HEK293 (cell line): ENCODE data around the gene CTNNBL1.

Experiments
- YY1 ChIP-seq: fragments of 450-650 bp; formaldehyde crosslinking; IDR thresholded peaks from 2 replicates; pipeline ENCODE4 v1.5.1; 2018; ENCODE audit warnings: missing biosample characterization, missing genetic modification characterization
- ZBTB8A ChIP-seq: fragments of 450-650 bp; formaldehyde crosslinking; IDR thresholded peaks from 2 replicates; pipeline ENCODE4 v1.5.1; 2016; ENCODE audit warnings: missing biosample characterization, missing genetic modification characterization
- ZNF140 ChIP-seq: fragments of 450-650 bp; formaldehyde crosslinking; IDR thresholded peaks from 2 replicates; pipeline ENCODE4 v1.5.1; 2016; ENCODE audit warnings: missing biosample characterization, missing genetic modification characterization
- ZNF670 ChIP-seq: fragments of 450-650 bp; formaldehyde crosslinking; IDR thresholded peaks from 2 replicates; pipeline ENCODE4 v1.5.1; 2016; ENCODE audit warnings: missing biosample characterization, missing genetic modification characterization, low read depth
- ZNF785 ChIP-seq: fragments of 450-650 bp; formaldehyde crosslinking; IDR thresholded peaks from 2 replicates; pipeline ENCODE4 v1.5.1; 2016; ENCODE audit warnings: missing biosample characterization, missing genetic modification characterization
- TF ChIP-seq, protein P1 (sequence below): fragments of 450-650 bp; formaldehyde crosslinking; IDR thresholded peaks from 2 replicates; pipeline ENCODE4 v1.5.1; 2016; ENCODE audit warnings: missing biosample characterization, missing genetic modification characterization, borderline replicate concordance
- TF ChIP-seq, protein P2 (sequence below): fragments of 450-650 bp; formaldehyde crosslinking; IDR thresholded peaks from 2 replicates; pipeline ENCODE4 v1.5.1; 2016; ENCODE audit warnings: missing biosample characterization, missing genetic modification characterization
- TF ChIP-seq, protein P3 (sequence below): fragments of 450-650 bp; formaldehyde crosslinking; IDR thresholded peaks from 2 replicates; pipeline ENCODE4; 2016; ENCODE audit warnings: missing biosample characterization, missing genetic modification characterization
- TF ChIP-seq, protein P4 (sequence below): fragments of 450-650 bp; formaldehyde crosslinking; IDR thresholded peaks from 2 replicates; pipeline ENCODE4 v1.5.1; 2016; ENCODE audit warnings: missing biosample characterization, missing genetic modification characterization
- TF ChIP-seq, protein P5 (sequence below): fragments of 450-650 bp; formaldehyde crosslinking; IDR thresholded peaks from 2 replicates; pipeline ENCODE4 v1.5.1; 2016; ENCODE audit warnings: missing biosample characterization, missing genetic modification characterization, low read depth
- TF ChIP-seq, protein P6 (sequence below): fragments of 450-650 bp; formaldehyde crosslinking; IDR thresholded peaks from 2 replicates; pipeline ENCODE4 v1.5.1; 2017; ENCODE audit warnings: missing biosample characterization, mild to moderate bottlenecking, missing genetic modification characterization, moderate library complexity
- TF ChIP-seq, protein P7 (sequence below): fragments of 450-650 bp; formaldehyde crosslinking; IDR thresholded peaks from 2 replicates; pipeline ENCODE4 v1.5.1; 2016; ENCODE audit warnings: missing biosample characterization, missing genetic modification characterization

DNA sequence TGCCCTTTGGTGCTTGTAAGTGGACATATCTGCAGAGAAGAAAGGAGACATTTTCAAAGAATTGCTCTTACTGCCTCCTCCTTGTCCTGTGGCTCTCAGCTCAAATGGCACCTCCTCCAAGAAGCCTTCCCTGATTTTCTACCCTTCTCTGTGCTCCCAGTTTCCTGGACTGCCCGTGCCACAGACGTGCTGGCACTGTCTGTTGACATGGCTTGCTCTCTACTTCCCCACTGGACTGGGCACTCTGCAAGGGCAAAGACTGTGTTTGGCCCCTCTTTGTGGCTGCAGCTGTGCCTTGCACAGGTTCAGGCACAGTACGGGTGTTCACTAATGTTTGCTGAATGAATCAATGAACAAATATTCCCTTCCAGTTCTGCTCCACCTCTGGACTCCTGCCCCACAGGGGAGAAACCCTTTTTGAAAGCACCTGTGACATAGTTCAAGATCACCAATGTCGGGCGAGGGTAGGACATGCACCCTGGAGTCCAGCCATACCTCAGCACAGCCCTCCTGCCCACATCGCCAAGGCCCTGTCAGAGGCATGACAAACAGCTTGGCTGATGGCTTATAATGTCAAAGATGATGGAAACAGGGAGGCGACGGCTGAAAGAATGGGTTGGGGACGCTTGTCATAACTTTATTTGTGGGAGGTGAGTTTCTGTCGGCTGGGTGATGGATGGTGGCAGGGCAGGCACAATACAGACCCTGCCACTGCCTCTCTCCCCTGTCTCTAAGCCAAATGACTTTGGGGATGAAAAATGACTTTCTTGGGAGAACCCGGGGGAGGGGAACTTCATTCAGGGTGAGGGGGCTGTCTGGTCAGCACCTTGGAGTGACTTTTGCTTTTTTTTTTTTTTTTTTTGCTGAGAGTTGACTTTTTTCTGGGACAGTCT is 15.6 kb upstream of the CTNNBL1 start:
- TF ChIP-seq, protein P1, sequence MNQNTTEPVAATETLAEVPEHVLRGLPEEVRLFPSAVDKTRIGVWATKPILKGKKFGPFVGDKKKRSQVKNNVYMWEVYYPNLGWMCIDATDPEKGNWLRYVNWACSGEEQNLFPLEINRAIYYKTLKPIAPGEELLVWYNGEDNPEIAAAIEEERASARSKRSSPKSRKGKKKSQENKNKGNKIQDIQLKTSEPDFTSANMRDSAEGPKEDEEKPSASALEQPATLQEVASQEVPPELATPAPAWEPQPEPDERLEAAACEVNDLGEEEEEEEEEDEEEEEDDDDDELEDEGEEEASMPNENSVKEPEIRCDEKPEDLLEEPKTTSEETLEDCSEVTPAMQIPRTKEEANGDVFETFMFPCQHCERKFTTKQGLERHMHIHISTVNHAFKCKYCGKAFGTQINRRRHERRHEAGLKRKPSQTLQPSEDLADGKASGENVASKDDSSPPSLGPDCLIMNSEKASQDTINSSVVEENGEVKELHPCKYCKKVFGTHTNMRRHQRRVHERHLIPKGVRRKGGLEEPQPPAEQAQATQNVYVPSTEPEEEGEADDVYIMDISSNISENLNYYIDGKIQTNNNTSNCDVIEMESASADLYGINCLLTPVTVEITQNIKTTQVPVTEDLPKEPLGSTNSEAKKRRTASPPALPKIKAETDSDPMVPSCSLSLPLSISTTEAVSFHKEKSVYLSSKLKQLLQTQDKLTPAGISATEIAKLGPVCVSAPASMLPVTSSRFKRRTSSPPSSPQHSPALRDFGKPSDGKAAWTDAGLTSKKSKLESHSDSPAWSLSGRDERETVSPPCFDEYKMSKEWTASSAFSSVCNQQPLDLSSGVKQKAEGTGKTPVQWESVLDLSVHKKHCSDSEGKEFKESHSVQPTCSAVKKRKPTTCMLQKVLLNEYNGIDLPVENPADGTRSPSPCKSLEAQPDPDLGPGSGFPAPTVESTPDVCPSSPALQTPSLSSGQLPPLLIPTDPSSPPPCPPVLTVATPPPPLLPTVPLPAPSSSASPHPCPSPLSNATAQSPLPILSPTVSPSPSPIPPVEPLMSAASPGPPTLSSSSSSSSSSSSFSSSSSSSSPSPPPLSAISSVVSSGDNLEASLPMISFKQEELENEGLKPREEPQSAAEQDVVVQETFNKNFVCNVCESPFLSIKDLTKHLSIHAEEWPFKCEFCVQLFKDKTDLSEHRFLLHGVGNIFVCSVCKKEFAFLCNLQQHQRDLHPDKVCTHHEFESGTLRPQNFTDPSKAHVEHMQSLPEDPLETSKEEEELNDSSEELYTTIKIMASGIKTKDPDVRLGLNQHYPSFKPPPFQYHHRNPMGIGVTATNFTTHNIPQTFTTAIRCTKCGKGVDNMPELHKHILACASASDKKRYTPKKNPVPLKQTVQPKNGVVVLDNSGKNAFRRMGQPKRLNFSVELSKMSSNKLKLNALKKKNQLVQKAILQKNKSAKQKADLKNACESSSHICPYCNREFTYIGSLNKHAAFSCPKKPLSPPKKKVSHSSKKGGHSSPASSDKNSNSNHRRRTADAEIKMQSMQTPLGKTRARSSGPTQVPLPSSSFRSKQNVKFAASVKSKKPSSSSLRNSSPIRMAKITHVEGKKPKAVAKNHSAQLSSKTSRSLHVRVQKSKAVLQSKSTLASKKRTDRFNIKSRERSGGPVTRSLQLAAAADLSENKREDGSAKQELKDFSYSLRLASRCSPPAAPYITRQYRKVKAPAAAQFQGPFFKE: no peak
- TF ChIP-seq, protein P2, sequence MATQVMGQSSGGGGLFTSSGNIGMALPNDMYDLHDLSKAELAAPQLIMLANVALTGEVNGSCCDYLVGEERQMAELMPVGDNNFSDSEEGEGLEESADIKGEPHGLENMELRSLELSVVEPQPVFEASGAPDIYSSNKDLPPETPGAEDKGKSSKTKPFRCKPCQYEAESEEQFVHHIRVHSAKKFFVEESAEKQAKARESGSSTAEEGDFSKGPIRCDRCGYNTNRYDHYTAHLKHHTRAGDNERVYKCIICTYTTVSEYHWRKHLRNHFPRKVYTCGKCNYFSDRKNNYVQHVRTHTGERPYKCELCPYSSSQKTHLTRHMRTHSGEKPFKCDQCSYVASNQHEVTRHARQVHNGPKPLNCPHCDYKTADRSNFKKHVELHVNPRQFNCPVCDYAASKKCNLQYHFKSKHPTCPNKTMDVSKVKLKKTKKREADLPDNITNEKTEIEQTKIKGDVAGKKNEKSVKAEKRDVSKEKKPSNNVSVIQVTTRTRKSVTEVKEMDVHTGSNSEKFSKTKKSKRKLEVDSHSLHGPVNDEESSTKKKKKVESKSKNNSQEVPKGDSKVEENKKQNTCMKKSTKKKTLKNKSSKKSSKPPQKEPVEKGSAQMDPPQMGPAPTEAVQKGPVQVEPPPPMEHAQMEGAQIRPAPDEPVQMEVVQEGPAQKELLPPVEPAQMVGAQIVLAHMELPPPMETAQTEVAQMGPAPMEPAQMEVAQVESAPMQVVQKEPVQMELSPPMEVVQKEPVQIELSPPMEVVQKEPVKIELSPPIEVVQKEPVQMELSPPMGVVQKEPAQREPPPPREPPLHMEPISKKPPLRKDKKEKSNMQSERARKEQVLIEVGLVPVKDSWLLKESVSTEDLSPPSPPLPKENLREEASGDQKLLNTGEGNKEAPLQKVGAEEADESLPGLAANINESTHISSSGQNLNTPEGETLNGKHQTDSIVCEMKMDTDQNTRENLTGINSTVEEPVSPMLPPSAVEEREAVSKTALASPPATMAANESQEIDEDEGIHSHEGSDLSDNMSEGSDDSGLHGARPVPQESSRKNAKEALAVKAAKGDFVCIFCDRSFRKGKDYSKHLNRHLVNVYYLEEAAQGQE: no peak
- TF ChIP-seq ZNF140 (tag by site-specific recombination): no peak
- TF ChIP-seq, protein P3, sequence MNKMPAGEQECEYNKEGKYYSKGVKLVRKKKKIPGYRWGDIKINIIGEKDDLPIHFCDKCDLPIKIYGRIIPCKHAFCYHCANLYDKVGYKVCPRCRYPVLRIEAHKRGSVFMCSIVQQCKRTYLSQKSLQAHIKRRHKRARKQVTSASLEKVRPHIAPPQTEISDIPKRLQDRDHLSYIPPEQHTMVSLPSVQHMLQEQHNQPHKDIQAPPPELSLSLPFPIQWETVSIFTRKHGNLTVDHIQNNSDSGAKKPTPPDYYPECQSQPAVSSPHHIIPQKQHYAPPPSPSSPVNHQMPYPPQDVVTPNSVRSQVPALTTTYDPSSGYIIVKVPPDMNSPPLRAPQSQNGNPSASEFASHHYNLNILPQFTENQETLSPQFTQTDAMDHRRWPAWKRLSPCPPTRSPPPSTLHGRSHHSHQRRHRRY (tag by site-specific recombination): no peak
- TF ChIP-seq, protein P4, sequence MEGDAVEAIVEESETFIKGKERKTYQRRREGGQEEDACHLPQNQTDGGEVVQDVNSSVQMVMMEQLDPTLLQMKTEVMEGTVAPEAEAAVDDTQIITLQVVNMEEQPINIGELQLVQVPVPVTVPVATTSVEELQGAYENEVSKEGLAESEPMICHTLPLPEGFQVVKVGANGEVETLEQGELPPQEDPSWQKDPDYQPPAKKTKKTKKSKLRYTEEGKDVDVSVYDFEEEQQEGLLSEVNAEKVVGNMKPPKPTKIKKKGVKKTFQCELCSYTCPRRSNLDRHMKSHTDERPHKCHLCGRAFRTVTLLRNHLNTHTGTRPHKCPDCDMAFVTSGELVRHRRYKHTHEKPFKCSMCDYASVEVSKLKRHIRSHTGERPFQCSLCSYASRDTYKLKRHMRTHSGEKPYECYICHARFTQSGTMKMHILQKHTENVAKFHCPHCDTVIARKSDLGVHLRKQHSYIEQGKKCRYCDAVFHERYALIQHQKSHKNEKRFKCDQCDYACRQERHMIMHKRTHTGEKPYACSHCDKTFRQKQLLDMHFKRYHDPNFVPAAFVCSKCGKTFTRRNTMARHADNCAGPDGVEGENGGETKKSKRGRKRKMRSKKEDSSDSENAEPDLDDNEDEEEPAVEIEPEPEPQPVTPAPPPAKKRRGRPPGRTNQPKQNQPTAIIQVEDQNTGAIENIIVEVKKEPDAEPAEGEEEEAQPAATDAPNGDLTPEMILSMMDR: no peak
- TF ChIP-seq, protein P5, sequence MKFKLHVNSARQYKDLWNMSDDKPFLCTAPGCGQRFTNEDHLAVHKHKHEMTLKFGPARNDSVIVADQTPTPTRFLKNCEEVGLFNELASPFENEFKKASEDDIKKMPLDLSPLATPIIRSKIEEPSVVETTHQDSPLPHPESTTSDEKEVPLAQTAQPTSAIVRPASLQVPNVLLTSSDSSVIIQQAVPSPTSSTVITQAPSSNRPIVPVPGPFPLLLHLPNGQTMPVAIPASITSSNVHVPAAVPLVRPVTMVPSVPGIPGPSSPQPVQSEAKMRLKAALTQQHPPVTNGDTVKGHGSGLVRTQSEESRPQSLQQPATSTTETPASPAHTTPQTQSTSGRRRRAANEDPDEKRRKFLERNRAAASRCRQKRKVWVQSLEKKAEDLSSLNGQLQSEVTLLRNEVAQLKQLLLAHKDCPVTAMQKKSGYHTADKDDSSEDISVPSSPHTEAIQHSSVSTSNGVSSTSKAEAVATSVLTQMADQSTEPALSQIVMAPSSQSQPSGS (tag by site-specific recombination): no peak
- TF ChIP-seq, protein P6, sequence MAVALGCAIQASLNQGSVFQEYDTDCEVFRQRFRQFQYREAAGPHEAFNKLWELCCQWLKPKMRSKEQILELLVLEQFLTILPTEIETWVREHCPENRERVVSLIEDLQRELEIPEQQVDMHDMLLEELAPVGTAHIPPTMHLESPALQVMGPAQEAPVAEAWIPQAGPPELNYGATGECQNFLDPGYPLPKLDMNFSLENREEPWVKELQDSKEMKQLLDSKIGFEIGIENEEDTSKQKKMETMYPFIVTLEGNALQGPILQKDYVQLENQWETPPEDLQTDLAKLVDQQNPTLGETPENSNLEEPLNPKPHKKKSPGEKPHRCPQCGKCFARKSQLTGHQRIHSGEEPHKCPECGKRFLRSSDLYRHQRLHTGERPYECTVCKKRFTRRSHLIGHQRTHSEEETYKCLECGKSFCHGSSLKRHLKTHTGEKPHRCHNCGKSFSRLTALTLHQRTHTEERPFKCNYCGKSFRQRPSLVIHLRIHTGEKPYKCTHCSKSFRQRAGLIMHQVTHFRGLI: no peak
- TF ChIP-seq ZBTB8A (tag by site-specific recombination): no peak
- no peak for TF ChIP-seq ZNF670
- TF ChIP-seq YY1 (tag by site-specific recombination): no peak
- TF ChIP-seq, protein P7, sequence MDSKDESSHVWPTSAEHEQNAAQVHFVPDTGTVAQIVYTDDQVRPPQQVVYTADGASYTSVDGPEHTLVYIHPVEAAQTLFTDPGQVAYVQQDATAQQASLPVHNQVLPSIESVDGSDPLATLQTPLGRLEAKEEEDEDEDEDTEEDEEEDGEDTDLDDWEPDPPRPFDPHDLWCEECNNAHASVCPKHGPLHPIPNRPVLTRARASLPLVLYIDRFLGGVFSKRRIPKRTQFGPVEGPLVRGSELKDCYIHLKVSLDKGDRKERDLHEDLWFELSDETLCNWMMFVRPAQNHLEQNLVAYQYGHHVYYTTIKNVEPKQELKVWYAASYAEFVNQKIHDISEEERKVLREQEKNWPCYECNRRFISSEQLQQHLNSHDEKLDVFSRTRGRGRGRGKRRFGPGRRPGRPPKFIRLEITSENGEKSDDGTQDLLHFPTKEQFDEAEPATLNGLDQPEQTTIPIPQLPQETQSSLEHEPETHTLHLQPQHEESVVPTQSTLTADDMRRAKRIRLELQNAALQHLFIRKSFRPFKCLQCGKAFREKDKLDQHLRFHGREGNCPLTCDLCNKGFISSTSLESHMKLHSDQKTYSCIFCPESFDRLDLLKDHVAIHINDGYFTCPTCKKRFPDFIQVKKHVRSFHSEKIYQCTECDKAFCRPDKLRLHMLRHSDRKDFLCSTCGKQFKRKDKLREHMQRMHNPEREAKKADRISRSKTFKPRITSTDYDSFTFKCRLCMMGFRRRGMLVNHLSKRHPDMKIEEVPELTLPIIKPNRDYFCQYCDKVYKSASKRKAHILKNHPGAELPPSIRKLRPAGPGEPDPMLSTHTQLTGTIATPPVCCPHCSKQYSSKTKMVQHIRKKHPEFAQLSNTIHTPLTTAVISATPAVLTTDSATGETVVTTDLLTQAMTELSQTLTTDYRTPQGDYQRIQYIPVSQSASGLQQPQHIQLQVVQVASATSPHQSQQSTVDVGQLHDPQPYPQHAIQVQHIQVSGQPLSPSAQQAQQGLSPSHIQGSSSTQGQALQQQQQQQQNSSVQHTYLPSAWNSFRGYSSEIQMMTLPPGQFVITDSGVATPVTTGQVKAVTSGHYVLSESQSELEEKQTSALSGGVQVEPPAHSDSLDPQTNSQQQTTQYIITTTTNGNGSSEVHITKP (tag by site-specific recombination): no peak
- TF ChIP-seq ZNF785: no peak
